GM12878 (cell line): ENCODE data around the gene PLA2G15.

Experiments used
- ATF7 ChIP-seq: fragments of 450-650 bp; IDR thresholded peaks from 2 replicates; pipeline ENCODE4 v1.6.1; 2016; ENCODE audit warnings: low read depth, mild to moderate bottlenecking
- CEBPZ ChIP-seq: fragments of 150-350 bp; IDR thresholded peaks from 2 replicates; pipeline ENCODE4 v1.6.1; 2016; ENCODE audit warnings: low read depth, low read length
- CTCF ChIP-seq, 3 experiments: IDR thresholded peaks in 2 of 3; conservative IDR thresholded peaks in 1 of 3; 2 replicates each; pipeline ENCODE4 v1.5.1; 2011; ENCODE audit warnings: low read depth in 3 of 3, low read length in 3 of 3, mild to moderate bottlenecking in 3 of 3, control low read depth in 2 of 3, moderate library complexity in 2 of 3, inconsistent platforms in 1 of 3, mixed read lengths in 1 of 3; ENCODE audit not compliant: control insufficient read depth in 2 of 3, insufficient read depth in 1 of 3; ENCODE audit errors: extremely low read depth in 1 of 3
- FOS ChIP-seq: IDR thresholded peaks from 3 replicates; pipeline ENCODE4 v1.6.1; 2011; ENCODE audit warnings: borderline replicate concordance; ENCODE audit not compliant: insufficient read length; ENCODE audit errors: extremely low read depth
- MAX ChIP-seq: IDR thresholded peaks from 2 replicates; pipeline ENCODE4 v1.6.1; 2012; ENCODE audit warnings: low read depth, low read length, improper control_type of control experiment
- NFYA ChIP-seq: IDR thresholded peaks from 2 replicates; pipeline ENCODE4 v1.6.1; 2011; ENCODE audit warnings: low read depth, mild to moderate bottlenecking, low read length, improper control_type of control experiment, borderline replicate concordance
- POLR2A ChIP-seq: IDR thresholded peaks from 2 replicates; pipeline ENCODE4 v1.6.1; 2011; ENCODE audit warnings: low read depth, mild to moderate bottlenecking, low read length
- POLR2AphosphoS5 ChIP-seq: IDR thresholded peaks from 2 replicates; pipeline ENCODE4 v1.6.1; 2011; ENCODE audit warnings: mild to moderate bottlenecking, low read length, inconsistent platforms
- RAD21 ChIP-seq: IDR thresholded peaks from 2 replicates; pipeline ENCODE4 v1.6.1; 2011; ENCODE audit warnings: mild to moderate bottlenecking, low read depth, low read length, moderate library complexity; ENCODE audit not compliant: insufficient read depth
- REST ChIP-seq: IDR thresholded peaks from 2 replicates; pipeline ENCODE4 v1.6.1; 2012; ENCODE audit warnings: mild to moderate bottlenecking, low read depth, low read length
- SRF ChIP-seq, 2 experiments: IDR thresholded peaks; 2 replicates each; pipeline ENCODE4 v1.6.1; 2011; ENCODE audit warnings: low read depth in 2 of 2, low read length in 2 of 2, mild to moderate bottlenecking in 1 of 2, moderate library complexity in 1 of 2
- USF2 ChIP-seq: IDR thresholded peaks from 2 replicates; pipeline ENCODE4 v1.6.1; 2011; ENCODE audit warnings: low read depth, low read length, improper control_type of control experiment, borderline replicate concordance
- YY1 ChIP-seq: IDR thresholded peaks from 2 replicates; pipeline ENCODE4 v1.6.1; 2011; ENCODE audit warnings: low read depth, mild to moderate bottlenecking, low read length

- TF ChIP-seq YY1 = no peak
- no peak for TF ChIP-seq USF2
- no peak for TF ChIP-seq REST
- no peak for TF ChIP-seq CEBPZ
- TF ChIP-seq POLR2A = no peak
- no peak for TF ChIP-seq MAX
- no peak for TF ChIP-seq ATF7
- TF ChIP-seq POLR2AphosphoS5 = no peak
- no peak for TF ChIP-seq SRF (IDR thresholded peaks at IDR 0.05; ENCODE audit: low read depth in 2 of 2, low read length in 2 of 2)
- no peak for TF ChIP-seq RAD21
- no peak for TF ChIP-seq NFYA
- TF ChIP-seq FOS = no peak
- no peak for TF ChIP-seq CTCF (IDR thresholded peaks at IDR 0.05 in 2 of 3, conservative IDR thresholded peaks at IDR 0.05 in 1 of 3; ENCODE audit: control insufficient read depth in 2 of 3, extremely low read depth in 1 of 3, insufficient read depth in 1 of 3, low read depth in 3 of 3, low read length in 3 of 3)
Measured at GRCh38 chr16:68282064-68282452, 36.9 kb downstream of the PLA2G15 start.
